ENCODE results near the gene KLK15. TPM values are rescaled to one million over a fixed set of nuclear protein-coding genes. Genes with fewer than 3 reads are reported as not detected.

Gene KLK15
- total and polyA plus RNA-seq, 2 of the 8 experiments (the other 6 are each of a cell fraction or from before 2014, with no cell fraction given): not detected

- POLR2A ChIA-PET (ENCODE audit: partially characterized antibody): interaction anchor here (1.3 to 14.4 kb wide), 3 partner anchors 9 to 52 kb away, joined by 4 to 275 read pairs (median 4); partner anchors contain the start of gene KLK2
- H3K79me1 ChIP-seq (ENCODE audit: low read depth, low read length): no peaks in the 10 kb centered on the region
- peaks cover 9 to 37% (median 32%) of the 10 kb centered on the region in 4 experiments for H3K27me3 ChIP-seq (replicated peaks in 1 of 4; ENCODE audit: control insufficient read depth in 3 of 4, extremely low read depth in 1 of 4, insufficient read depth in 3 of 4, low read length in 3 of 4)
- no peak overlapping the region for H3K23ac ChIP-seq (ENCODE audit: insufficient read length)
- H4K5ac ChIP-seq (ENCODE audit: insufficient read length, low read depth, low read length): no peak overlapping the region
- CTCF ChIA-PET (ENCODE audit: partially characterized antibody): interaction anchor here (1.1 kb wide), 1 partner anchor 9 kb away, joined by 3 read pairs; no protein-coding TSS in a partner anchor
- no peak for TF ChIP-seq YY1 (IDR thresholded peaks at IDR 0.05; ENCODE audit: low read depth, low read length)
- TF ChIP-seq KDM4A (IDR thresholded peaks at IDR 0.05; ENCODE audit: low read depth, low read length, severe bottlenecking): peak; percentile 9
- no peak for TF ChIP-seq POLR2AphosphoS5 (IDR thresholded peaks at IDR 0.05; ENCODE audit: low read depth, low read length)
- TF ChIP-seq EP300 (IDR thresholded peaks at IDR 0.05; ENCODE audit: borderline replicate concordance in 1 of 2, low read depth in 2 of 2, low read length in 2 of 2): no peak
- no peak for TF ChIP-seq CTCF (IDR thresholded peaks at IDR 0.05; ENCODE audit: control extremely low read depth in 1 of 3, insufficient read depth in 1 of 3, low read depth in 1 of 3, low read length in 3 of 3)
- TF ChIP-seq ATF2 (IDR thresholded peaks at IDR 0.05; ENCODE audit: low read length): no peak
- TF ChIP-seq CBX5 (IDR thresholded peaks at IDR 0.05; ENCODE audit: low read depth, low read length): no peak
- peak overlapping the region; percentile 80 for H3K4ac ChIP-seq (replicated peaks; ENCODE audit: insufficient read length, low read depth, low read length)
- H4K8ac ChIP-seq (ENCODE audit: extremely low read depth, insufficient read depth, low read length): no peak overlapping the region
- H3K36me3 ChIP-seq (ENCODE audit: control insufficient read depth in 2 of 4, insufficient read depth in 4 of 4, low read length in 3 of 4): no peaks in the 10 kb centered on the region
- no peak for FAIRE-seq
- H2AK5ac ChIP-seq (ENCODE audit: low read depth, low read length): 0 out of 2 replicates have a peak overlapping the region, but pooled peaks have one; percentile 75
- H3K14ac ChIP-seq (ENCODE audit: insufficient read length): no peak overlapping the region
- H4K20me1 ChIP-seq (replicated peaks in 1 of 2; ENCODE audit: control insufficient read depth in 1 of 2, insufficient read depth in 2 of 2, low read length in 2 of 2): peaks cover 0 to 2% of the 10 kb centered on the region in 2 experiments
- H4K91ac ChIP-seq (replicated peaks; ENCODE audit: insufficient read length, low read length): no peak overlapping the region
- H3K27ac ChIP-seq (ENCODE audit: low read depth, low read length): no peak overlapping the region
- H3K18ac ChIP-seq (ENCODE audit: extremely low read depth, low read length): peak overlapping the region; percentile 60; the same call in 1 of the 2 replicates
- peaks cover 5 to 26% (median 20%) of the 10 kb centered on the region in 4 experiments for H3K4me1 ChIP-seq (replicated peaks in 1 of 4; ENCODE audit: control insufficient read depth in 3 of 4, insufficient read depth in 4 of 4, low read length in 3 of 4)
- H3K56ac ChIP-seq (replicated peaks; ENCODE audit: insufficient read length, low read depth, low read length): no peak overlapping the region
- H2BK15ac ChIP-seq (ENCODE audit: low read length): peak overlapping the region; percentile 92; the same call in 1 of the 2 replicates
- DNase-seq (ENCODE audit: low read depth in 1 of 2, low spot score in 2 of 2): no peak
- H2BK5ac ChIP-seq (ENCODE audit: low read depth, low read length): no peak overlapping the region
- peak overlapping the region; percentile 76 to 94 for H3K4me2 ChIP-seq (ENCODE audit: insufficient read depth in 1 of 2, low read depth in 2 of 2, low read length in 2 of 2)
- H3K4me3 ChIP-seq (ENCODE audit: extremely low read depth in 1 of 4, insufficient read depth in 2 of 4, low read depth in 3 of 4, low read length in 4 of 4): peak overlapping the region in 2 of 4 experiments; percentile 13 to 52; a peak in 2 of 8 replicates
- WGBS, 2 experiments (ENCODE audit: extremely low coverage in 1 of 2, insufficient coverage in 1 of 2, insufficient read length in 1 of 2, insufficient replicate concordance in 2 of 2, low coverage in 1 of 2, low lambda C conversion rate in 2 of 2, missing lambda C conversion rate in 1 of 2): 80% methylated on average over 4 of the region's 4 CpGs; no CpG with 5 or more reads in 1 of the 2 experiments
- no peaks in the 10 kb centered on the region for H3K9me3 ChIP-seq (ENCODE audit: insufficient read depth in 2 of 2, low read depth in 1 of 2, low read length in 1 of 2)
- peak overlapping the region; percentile 90; the same call in 1 of the 2 replicates for H2BK12ac ChIP-seq (ENCODE audit: low read depth, low read length)
- H3K9ac ChIP-seq (replicated peaks in 1 of 4; ENCODE audit: extremely low read depth in 1 of 4, low read depth in 3 of 4, low read length in 3 of 4): no peak overlapping the region
- no peak overlapping the region for H2AFZ ChIP-seq (ENCODE audit: low read length)
- no peaks in the 10 kb centered on the region for H3K79me2 ChIP-seq (ENCODE audit: control insufficient read depth in 1 of 2, insufficient read depth in 2 of 2, low read length in 2 of 2)
- no peak overlapping the region for H2BK20ac ChIP-seq (ENCODE audit: low read length)
- H3K23me2 ChIP-seq (ENCODE audit: low read depth, low read length): peaks cover 22% of the 10 kb centered on the region
- H2BK120ac ChIP-seq (replicated peaks; ENCODE audit: low read depth, low read length): no peak overlapping the region
Observed at GRCh38 chr19:50821248-50821612, 12.1 kb downstream of the KLK15 start.

Data from H1 (cell line).